Fibroblast of skin of left biceps (primary cell): ENCODE data around the gene C22orf23.
"Not testable (repeated sequence)": the region's sequence is repeated elsewhere in the genome, so short reads cannot be mapped to it uniquely, and the experiment has no call there.

Source experiments
- DNase-seq, 2 experiments: peaks; one replicate each; pipeline ENCODE4 v3.0.0-alpha.2; 2013; ENCODE audit warnings: low read depth in 2 of 2

Gene C22orf23

GRCh38 chr22:37954686-37955085 lies 1.3 kb upstream of the C22orf23 start:
- no peak for DNase-seq

GRCh38 chr22:37953062-37953436 lies 352 bp downstream of the C22orf23 start:
- no peak for DNase-seq

- not testable (repeated sequence) for DNase-seq
Measured at GRCh38 chr22:37952629-37953028, 772 bp downstream of the C22orf23 start.

GRCh38 chr22:37951305-37951704 lies 2.1 kb downstream of the C22orf23 start:
- no peak for DNase-seq

GRCh38 chr22:37947142-37947795 lies 6.1 kb downstream of the C22orf23 start:
- DNase-seq, result not testable (repeated sequence)

GRCh38 chr22:37944423-37944822 lies 9.0 kb downstream of the C22orf23 start:
- DNase-seq, result not testable (repeated sequence)

- DNase-seq, result no peak
Measured at GRCh38 chr22:37943825-37944198, 9.6 kb downstream of the C22orf23 start.

GRCh38 chr22:37943136-37943824 lies 10.1 kb downstream of the C22orf23 start:
- no peak for DNase-seq

GRCh38 chr22:37942133-37942532 lies 11.3 kb downstream of the C22orf23 start:
- DNase-seq, result no peak

GRCh38 chr22:37940698-37941376 lies 12.6 kb downstream of the C22orf23 start:
- no peak for DNase-seq

- DNase-seq, result peak; percentile 72 to 76
Measured at GRCh38 chr22:37933711-37934376, 19.6 kb downstream of the C22orf23 start.

GRCh38 chr22:37932821-37933578 lies 20.4 kb downstream of the C22orf23 start:
- DNase-seq, result no peak

GRCh38 chr22:37932401-37932800 lies 21.0 kb downstream of the C22orf23 start:
- no peak for DNase-seq

- no peak for DNase-seq
Measured at GRCh38 chr22:37931893-37932389, 21.5 kb downstream of the C22orf23 start.

GRCh38 chr22:37930952-37931440 lies 22.4 kb downstream of the C22orf23 start:
- no peak for DNase-seq

GRCh38 chr22:37930270-37930951 lies 23.0 kb downstream of the C22orf23 start:
- no peak for DNase-seq

GRCh38 chr22:37929390-37929789 lies 24.0 kb downstream of the C22orf23 start:
- DNase-seq, result no peak

GRCh38 chr22:37927637-37927936 lies 25.8 kb downstream of the C22orf23 start:
- no peak for DNase-seq

- no peak for DNase-seq
Measured at GRCh38 chr22:37926771-37927636, 26.4 kb downstream of the C22orf23 start.

GRCh38 chr22:37926358-37926757 lies 27.0 kb downstream of the C22orf23 start:
- no peak for DNase-seq
